Upper lobe of left lung (tissue), 6 donors: ENCODE results near the gene FAM3A. TPM values are rescaled to one million over a fixed set of nuclear protein-coding genes. Genes with fewer than 3 reads are reported as not detected.
A peak's percentile ranks its signal among the peaks of the same experiment; 100 is the strongest.

ENCODE experiments used
- ATAC-seq, 2 donors: fragments of 200-7000 bp; cut with Tn5 transposase; one replicate each; pipeline ENCODE4 v1.9.1; 2022; ENCODE audit warnings: mild to moderate bottlenecking in 2 of 2, moderate library complexity in 2 of 2; ENCODE audit not compliant: low FRiP score in 2 of 2
- DNase-seq, 2 donors: peaks; one replicate each; pipeline ENCODE4 v3.0.0-alpha.2; 2019 to 2020
- H3K27ac ChIP-seq, 4 donors: fragments of 200-600 bp; sonication (generic); one replicate each; pipeline ENCODE4 v1.5.1; 2016 to 2019
- H3K27me3 ChIP-seq, 4 donors: fragments of 200-600 bp; sonication (generic); one replicate each; pipeline ENCODE4 v1.5.1; 2017 to 2019
- H3K36me3 ChIP-seq, 4 donors: fragments of 200-600 bp; sonication (generic); one replicate each; pipeline ENCODE4 v1.5.1; 2016 to 2019
- H3K4me1 ChIP-seq, 4 donors: fragments of 200-600 bp; sonication (generic); one replicate each; pipeline ENCODE4 v1.5.1; 2018 to 2019
- H3K4me3 ChIP-seq, 4 donors: fragments of 200-600 bp; sonication (generic); one replicate each; pipeline ENCODE4 v1.5.1; 2017 to 2019; ENCODE audit warnings: mild to moderate bottlenecking in 2 of 4, moderate library complexity in 1 of 4
- H3K9me3 ChIP-seq, 4 donors: fragments of 200-600 bp; sonication (generic); one replicate each; pipeline ENCODE4 v1.5.1; 2018 to 2019
- CTCF ChIP-seq, 6 experiments: fragments of 450-650 bp in 4 of 6; fragments of 200-600 bp in 2 of 6; sonication (generic) in 2 of 6; IDR thresholded peaks; one replicate each; pipeline ENCODE4 v1.5.1; 2016 to 2019; ENCODE audit warnings: antibody characterized with exemption in 6 of 6
- EP300 ChIP-seq, 4 donors: sonication (generic); formaldehyde crosslinking; IDR thresholded peaks; one replicate each; pipeline ENCODE4 v1.5.1; 2017; ENCODE audit warnings: antibody characterized with exemption in 4 of 4, control low read depth in 2 of 4
- POLR2A ChIP-seq, 4 donors: fragments of 450-650 bp; IDR thresholded peaks; one replicate each; pipeline ENCODE4 v1.5.1; 2016 to 2017; ENCODE audit warnings: antibody characterized with exemption in 4 of 4, mild to moderate bottlenecking in 2 of 4
- POLR2AphosphoS5 ChIP-seq, 2 donors: sonication (generic); formaldehyde crosslinking; IDR thresholded peaks; one replicate each; pipeline ENCODE4 v1.5.1; 2017; ENCODE audit warnings: antibody characterized with exemption in 2 of 2
- WGBS, 2 donors: methylation state at CpG; one replicate each; pipeline ENCODE4 v1.1.5; 2017 to 2018; 5-methylcytosine and 5-hydroxymethylcytosine counted together
- total RNA-seq, 6 donors: library from RNA; depleted of rRNA in 4 of 6; stranded (reverse); fragments of >200 nt in 4 of 6; gene quantifications; one replicate each; pipeline versions ENCODE4 v1.1.0 to v1.2.1, GENCODE V29; 2016 to 2021
- donor health status: DM: no; HTN: no; CAD: no; lungs with moderate emphysema.
- donor health status: DM: no; HTN: yes; CAD: no; lungs with severe emphysema.

Gene FAM3A
- total RNA-seq, 6 donors from 2014 or later, result 41.0 to 67.1 (median 49.3) TPM

- Histone ChIP-seq H3K27ac (no peak overlapping the region), H3K4me1 (peaks cover 0 to 22% (median 0%) of the 10 kb centered on the region in 4 donors), H3K27me3 (peaks cover 0 to 9% (median 0%) of the 10 kb centered on the region in 4 donors), H3K9me3 (peaks cover 0 to 8% (median 0%) of the 10 kb centered on the region in 4 donors), H3K4me3 (no peak overlapping the region), H3K36me3 (no peaks in the 10 kb centered on the region)
- no peak for ATAC-seq
- no peak for TF ChIP-seq POLR2A (IDR thresholded peaks at IDR 0.05)
- 92 to 93% methylated on average over 8 of the region's 8 CpGs for WGBS, 2 donors
- DNase-seq, result no peak
Observed at GRCh38 chrX:154519389-154519788, 3.4 kb upstream of the FAM3A start.

GRCh38 chrX:154517101-154517781, 1.2 kb upstream of the FAM3A start:
- no peak for ATAC-seq
- Histone ChIP-seq H3K9me3 (peaks cover 0 to 8% (median 0%) of the 10 kb centered on the region in 4 donors), H3K27me3 (peaks cover 0 to 9% (median 0%) of the 10 kb centered on the region in 4 donors), H3K36me3 (no peaks in the 10 kb centered on the region), H3K27ac (peak overlapping the region; percentile 79 to 94 (median 92)), H3K4me1 (peaks cover 0 to 22% (median 0%) of the 10 kb centered on the region in 4 donors), H3K4me3 (peak overlapping the region in 3 of 4 donors; percentile 65 to 69 (median 66))
- peak in 1 of 2 donors; percentile 74 for DNase-seq
- TF ChIP-seq POLR2A (IDR thresholded peaks at IDR 0.05), result no peak
- TF ChIP-seq EP300 (IDR thresholded peaks at IDR 0.05), result no peak
- no peak for TF ChIP-seq POLR2AphosphoS5 (IDR thresholded peaks at IDR 0.05)
- no peak for TF ChIP-seq CTCF (IDR thresholded peaks at IDR 0.05)
- 46 to 65% methylated on average over 11 to 25 of the region's 25 CpGs for WGBS, 2 donors

DNA sequence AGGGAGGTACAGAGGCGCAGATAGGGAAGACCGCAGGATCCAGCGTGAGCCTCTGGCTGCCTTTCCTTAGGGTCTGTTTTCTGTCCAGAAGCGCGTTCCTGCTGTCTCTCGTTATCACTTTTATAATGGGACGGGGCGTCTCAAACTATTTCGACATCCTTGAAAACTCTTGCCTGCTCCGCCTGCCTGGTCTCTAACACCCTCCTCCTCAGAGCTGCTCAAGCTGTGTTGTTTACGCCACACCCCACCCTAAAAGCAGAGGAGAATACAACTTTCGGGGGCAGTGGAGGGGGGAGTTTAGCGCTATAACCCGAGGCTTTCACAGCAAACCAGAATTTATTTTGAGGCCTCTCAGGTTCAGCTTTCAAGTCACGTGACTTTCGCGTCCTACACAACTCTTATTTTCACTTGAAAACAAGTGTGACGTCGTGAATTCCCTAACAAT, 646 bp upstream of the FAM3A start:
- DNase-seq (no peak), ATAC-seq (peak; percentile 66 to 69)
- H3K27me3 ChIP-seq, result peaks cover 0 to 9% (median 0%) of the 10 kb centered on the region in 4 donors
- WGBS, 2 donors, result 2 to 37% methylated on average over 11 to 19 of the region's 19 CpGs
- H3K36me3 ChIP-seq, result no peaks in the 10 kb centered on the region
- H3K4me3 ChIP-seq, result peak overlapping the region; percentile 31 to 69 (median 66)
- peak overlapping the region; percentile 79 to 94 (median 92) for H3K27ac ChIP-seq
- H3K4me1 ChIP-seq, result peaks cover 0 to 22% (median 0%) of the 10 kb centered on the region in 4 donors
- H3K9me3 ChIP-seq, result peaks cover 0 to 8% (median 0%) of the 10 kb centered on the region in 4 donors
- no peak for TF ChIP-seq POLR2AphosphoS5 (IDR thresholded peaks at IDR 0.05)
- no peak for TF ChIP-seq CTCF (IDR thresholded peaks at IDR 0.05)
- no peak for TF ChIP-seq EP300 (IDR thresholded peaks at IDR 0.05)
- no peak for TF ChIP-seq POLR2A (IDR thresholded peaks at IDR 0.05)

GRCh38 chrX:154515090-154515965, 704 bp downstream of the FAM3A start:
- WGBS, 2 donors, result 37 to 51% methylated on average over 12 to 23 of the region's 34 CpGs
- Histone ChIP-seq H3K27me3 (peaks cover 0 to 9% (median 0%) of the 10 kb centered on the region in 4 donors), H3K4me3 (peak overlapping the region; percentile 57 to 69 (median 66)), H3K4me1 (peaks cover 0 to 22% (median 0%) of the 10 kb centered on the region in 4 donors), H3K27ac (peak overlapping the region; percentile 91 to 94 (median 93)), H3K36me3 (peaks cover 0 to 4% (median 0%) of the 10 kb centered on the region in 4 donors), H3K9me3 (peaks cover 0 to 8% (median 0%) of the 10 kb centered on the region in 4 donors)
- no peak for TF ChIP-seq EP300 (IDR thresholded peaks at IDR 0.05)
- no peak for TF ChIP-seq POLR2A (IDR thresholded peaks at IDR 0.05)
- TF ChIP-seq CTCF (IDR thresholded peaks at IDR 0.05), result no peak
- no peak for TF ChIP-seq POLR2AphosphoS5 (IDR thresholded peaks at IDR 0.05)
- ATAC-seq (peak in 1 of 2 donors; percentile 2), DNase-seq (no peak)

DNA sequence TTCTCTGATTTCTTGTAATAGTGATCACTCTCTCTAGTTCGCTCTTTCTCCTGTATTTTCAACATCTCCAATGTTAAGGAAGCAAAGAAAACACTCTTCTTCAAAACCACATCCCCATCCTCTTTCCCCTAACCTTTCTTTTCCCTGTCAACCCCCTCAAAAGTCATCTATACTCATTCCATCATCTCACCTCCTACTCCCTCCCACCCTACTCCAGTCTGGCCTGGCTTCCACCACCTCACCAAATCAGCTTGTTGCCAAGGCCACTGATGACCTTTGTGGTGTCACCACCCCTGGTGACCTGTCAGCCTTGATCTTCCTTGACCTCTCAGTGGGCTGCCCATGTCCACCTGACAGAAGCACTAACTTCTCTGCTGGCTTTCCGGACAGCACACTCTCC, 2.3 kb downstream of the FAM3A start:
- peaks cover 0 to 18% (median 0%) of the 10 kb centered on the region in 4 donors for H3K9me3 ChIP-seq
- peaks cover 0 to 4% (median 2%) of the 10 kb centered on the region in 4 donors for H3K36me3 ChIP-seq
- no peak overlapping the region for H3K27ac ChIP-seq
- H3K4me1 ChIP-seq, result peaks cover 0 to 22% (median 0%) of the 10 kb centered on the region in 4 donors
- H3K4me3 ChIP-seq, result no peak overlapping the region
- TF ChIP-seq POLR2AphosphoS5 (IDR thresholded peaks at IDR 0.05) (no peak), CTCF (IDR thresholded peaks at IDR 0.05) (no peak), EP300 (IDR thresholded peaks at IDR 0.05) (no peak), POLR2A (IDR thresholded peaks at IDR 0.05) (no peak)
- ATAC-seq (no peak), DNase-seq (no peak)
- H3K27me3 ChIP-seq, result peaks cover 0 to 9% (median 0%) of the 10 kb centered on the region in 4 donors
- 83 to 95% methylated on average over 2 of the region's 2 CpGs for WGBS, 2 donors
